Measurements from ENCODE around the gene PLIN4.

DNA sequence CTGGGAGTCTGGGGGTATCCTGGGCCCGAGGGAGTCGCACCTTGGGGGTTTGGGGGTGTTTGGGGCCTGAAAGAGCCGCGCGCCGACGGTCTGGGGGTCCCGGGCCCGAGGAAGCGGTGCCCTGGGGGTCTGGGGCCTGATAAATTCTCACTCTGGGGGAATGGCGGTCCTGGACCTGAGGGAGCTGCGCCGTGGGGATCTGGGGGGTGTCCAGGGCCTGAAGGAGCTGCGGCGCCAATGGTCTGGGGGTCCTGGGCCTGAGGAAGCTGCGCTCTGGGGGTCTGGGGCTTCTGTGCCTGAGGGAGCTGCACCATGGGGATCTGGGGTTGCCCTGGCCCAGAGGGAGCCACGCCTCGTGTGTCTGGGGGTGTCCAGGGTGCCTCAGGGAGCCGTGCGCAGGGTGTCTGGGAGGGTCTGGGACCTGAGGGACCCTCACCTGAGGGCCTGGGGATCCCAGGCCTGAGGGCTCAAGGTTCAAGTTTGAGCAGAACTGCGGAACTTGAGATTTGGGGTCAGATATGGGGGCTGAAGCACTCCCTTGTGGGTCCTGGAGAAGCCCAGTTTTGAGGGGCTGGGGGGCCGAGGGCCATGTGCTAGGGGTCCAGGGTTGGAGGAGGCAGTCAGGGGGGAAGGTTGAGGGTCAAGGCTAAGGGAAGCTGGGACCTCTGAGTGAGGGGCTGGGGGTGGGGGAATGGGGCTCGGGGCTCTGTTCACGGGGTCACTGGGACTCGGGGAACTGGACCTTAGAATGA lies 45.1 kb downstream of the PLIN4 start:
- TF ChIP-seq REST (IDR thresholded peaks at IDR 0.05; ENCODE audit: insufficient replicate concordance, low read depth) (no peak), GABPA (IDR thresholded peaks at IDR 0.05; ENCODE audit: low read depth) (no peak), SPI1 (IDR thresholded peaks at IDR 0.05; ENCODE audit: borderline replicate concordance, low read depth) (no peak), POLR2AphosphoS5 (IDR thresholded peaks at IDR 0.05; ENCODE audit: low read depth) (no peak)
- TF ChIP-seq, protein P1, sequence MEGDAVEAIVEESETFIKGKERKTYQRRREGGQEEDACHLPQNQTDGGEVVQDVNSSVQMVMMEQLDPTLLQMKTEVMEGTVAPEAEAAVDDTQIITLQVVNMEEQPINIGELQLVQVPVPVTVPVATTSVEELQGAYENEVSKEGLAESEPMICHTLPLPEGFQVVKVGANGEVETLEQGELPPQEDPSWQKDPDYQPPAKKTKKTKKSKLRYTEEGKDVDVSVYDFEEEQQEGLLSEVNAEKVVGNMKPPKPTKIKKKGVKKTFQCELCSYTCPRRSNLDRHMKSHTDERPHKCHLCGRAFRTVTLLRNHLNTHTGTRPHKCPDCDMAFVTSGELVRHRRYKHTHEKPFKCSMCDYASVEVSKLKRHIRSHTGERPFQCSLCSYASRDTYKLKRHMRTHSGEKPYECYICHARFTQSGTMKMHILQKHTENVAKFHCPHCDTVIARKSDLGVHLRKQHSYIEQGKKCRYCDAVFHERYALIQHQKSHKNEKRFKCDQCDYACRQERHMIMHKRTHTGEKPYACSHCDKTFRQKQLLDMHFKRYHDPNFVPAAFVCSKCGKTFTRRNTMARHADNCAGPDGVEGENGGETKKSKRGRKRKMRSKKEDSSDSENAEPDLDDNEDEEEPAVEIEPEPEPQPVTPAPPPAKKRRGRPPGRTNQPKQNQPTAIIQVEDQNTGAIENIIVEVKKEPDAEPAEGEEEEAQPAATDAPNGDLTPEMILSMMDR (IDR thresholded peaks at IDR 0.05; ENCODE audit: insufficient read depth, low read length), result no peak
